SK-N-MC (cell line): ENCODE measurements around the gene NIPAL3.

Source experiments
- EZH2 ChIP-seq: fragments of 200-600 bp; sonication (generic); IDR thresholded peaks from one replicate; pipeline ENCODE4 v1.6.1; 2017; ENCODE audit warnings: antibody characterized with exemption
- POLR2AphosphoS5 ChIP-seq: IDR thresholded peaks from 2 replicates; pipeline ENCODE4 v1.6.1; 2012; ENCODE audit warnings: mild to moderate bottlenecking, low read depth, low read length, borderline replicate concordance

GRCh38 chr1:24382165-24382577 is 33.4 kb upstream of the NIPAL3 start:
- no peak for TF ChIP-seq POLR2AphosphoS5
- no peak for TF ChIP-seq EZH2
